Immature natural killer cell (primary cell): Measurements from ENCODE around the gene GFAP. TPM values are rescaled to one million over a fixed set of nuclear protein-coding genes. Genes with fewer than 3 reads are reported as not detected.

Source experiments
- DNase-seq, 3 donors: peaks; one replicate each; pipeline ENCODE4 v3.0.0; 2022; ENCODE audit warnings: mixed read lengths in 1 of 3
- H3K27ac Mint-ChIP-seq, 6 donors: one replicate each; pipeline ENCODE4 v1.8.0; 2020; ENCODE audit warnings: mixed read lengths in 6 of 6, mild to moderate bottlenecking in 5 of 6, inconsistent platforms in 4 of 6, moderate library complexity in 3 of 6
- H3K27me3 Mint-ChIP-seq, 3 donors: one replicate each; pipeline ENCODE4 v1.8.0; 2020 to 2021; ENCODE audit warnings: low read depth in 3 of 3, mild to moderate bottlenecking in 3 of 3, mixed read lengths in 3 of 3, moderate library complexity in 3 of 3, inconsistent platforms in 1 of 3
- H3K36me3 Mint-ChIP-seq, 3 donors: one replicate each; pipeline ENCODE4 v1.8.0; 2020; ENCODE audit warnings: mixed read lengths in 3 of 3, inconsistent platforms in 2 of 3, mild to moderate bottlenecking in 2 of 3
- H3K4me1 Mint-ChIP-seq, 2 donors: one replicate each; pipeline ENCODE4 v1.8.0; 2020; ENCODE audit warnings: inconsistent platforms in 2 of 2, mild to moderate bottlenecking in 2 of 2, mixed read lengths in 2 of 2, moderate library complexity in 1 of 2
- H3K4me3 Mint-ChIP-seq, 5 donors: one replicate each; pipeline ENCODE4 v1.8.0; 2020; ENCODE audit warnings: mild to moderate bottlenecking in 5 of 5, mixed read lengths in 5 of 5, inconsistent platforms in 3 of 5, moderate library complexity in 3 of 5
- H3K9me3 Mint-ChIP-seq, 6 donors: one replicate each; pipeline ENCODE4 v1.8.0; 2020; ENCODE audit warnings: mild to moderate bottlenecking in 6 of 6, mixed read lengths in 6 of 6, inconsistent platforms in 4 of 6, moderate library complexity in 3 of 6
- polyA plus RNA-seq, 3 donors: library from polyadenylated mRNA; unstranded; fragments of 300-500 nt; fragmentation: Illumina TruSeq; gene quantifications; one replicate each; pipeline ENCODE4 v1.2.3, GENCODE V29; 2021

Gene GFAP
- polyA plus RNA-seq, 3 donors from 2014 or later = 1.1 TPM; not detected in 2

GRCh38 chr17:44887971-44888954 lies 27.0 kb downstream of the GFAP start:
- Mint-ChIP-seq H3K9me3 (no peaks in the 10 kb centered on the region), H3K4me1 (peaks cover 7 to 12% of the 10 kb centered on the region in 2 donors), H3K27ac (no peak overlapping the region), H3K27me3 (peaks cover 0 to 1% (median 0%) of the 10 kb centered on the region in 3 donors), H3K4me3 (no peak overlapping the region), H3K36me3 (peaks cover 8 to 29% (median 14%) of the 10 kb centered on the region in 3 donors)
- DNase-seq = peak; percentile 28 to 53 (median 33)

DNA sequence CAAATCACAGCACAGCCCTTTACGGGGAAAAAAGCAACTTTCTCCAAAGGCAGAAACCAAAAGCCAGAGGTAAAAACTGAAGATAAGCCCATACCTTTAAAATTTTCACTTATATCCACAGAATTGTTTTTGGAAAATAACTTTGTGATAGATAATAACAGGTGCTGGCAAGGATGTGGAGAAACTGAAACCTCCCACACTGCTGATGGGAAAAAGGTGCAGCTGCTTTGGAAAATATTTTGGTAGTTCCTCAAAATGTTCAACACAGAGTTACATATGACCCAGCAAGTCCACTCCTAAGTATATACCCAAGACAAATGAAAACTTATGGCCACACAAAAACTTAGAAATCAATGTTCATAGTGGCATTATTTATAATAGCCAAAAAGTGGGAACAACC lies 28.3 kb downstream of the GFAP start:
- Mint-ChIP-seq H3K4me3 (peak overlapping the region in 2 of 5 donors; percentile 40 to 55), H3K36me3 (peaks cover 18 to 37% (median 23%) of the 10 kb centered on the region in 3 donors), H3K27ac (peak overlapping the region in 1 of 6 donors; percentile 3), H3K4me1 (peaks cover 7 to 12% of the 10 kb centered on the region in 2 donors), H3K9me3 (no peaks in the 10 kb centered on the region), H3K27me3 (peaks cover 0 to 1% (median 0%) of the 10 kb centered on the region in 3 donors)
- DNase-seq = no peak

DNA sequence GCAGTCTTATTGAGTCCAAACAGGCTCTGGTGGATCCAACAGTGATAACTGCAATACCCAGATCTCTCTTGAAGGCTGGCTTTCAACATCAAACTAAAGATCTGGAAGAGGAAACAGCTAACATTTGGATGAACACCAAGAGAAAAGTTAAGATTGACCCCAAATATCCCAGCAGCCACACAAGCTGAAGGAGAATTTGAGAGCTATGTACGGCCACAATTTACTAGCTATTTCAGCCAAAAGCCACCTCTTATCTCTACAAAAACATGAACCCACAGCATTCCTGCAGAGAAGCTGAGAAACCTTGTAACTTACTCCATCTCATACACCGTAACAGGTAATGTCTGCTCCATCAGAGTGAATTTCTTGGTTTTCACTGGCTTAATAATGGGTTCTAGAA lies 30.4 kb downstream of the GFAP start:
- Mint-ChIP-seq H3K27me3 (peaks cover 0 to 4% (median 4%) of the 10 kb centered on the region in 3 donors), H3K4me3 (no peak overlapping the region), H3K4me1 (peaks cover 0 to 9% of the 10 kb centered on the region in 2 donors), H3K36me3 (peaks cover 18 to 51% (median 35%) of the 10 kb centered on the region in 3 donors), H3K27ac (no peak overlapping the region), H3K9me3 (no peaks in the 10 kb centered on the region)
- DNase-seq = no peak

- H3K9me3 Mint-ChIP-seq = no peaks in the 10 kb centered on the region
- no peak overlapping the region for H3K4me3 Mint-ChIP-seq
- no peak overlapping the region for H3K27ac Mint-ChIP-seq
- DNase-seq = no peak
- peaks cover 31 to 59% (median 32%) of the 10 kb centered on the region in 3 donors for H3K36me3 Mint-ChIP-seq
- peaks cover 2 to 4% (median 4%) of the 10 kb centered on the region in 3 donors for H3K27me3 Mint-ChIP-seq
- peaks cover 0 to 2% of the 10 kb centered on the region in 2 donors for H3K4me1 Mint-ChIP-seq
Measured at GRCh38 chr17:44881145-44881544, 34.2 kb downstream of the GFAP start.

DNA sequence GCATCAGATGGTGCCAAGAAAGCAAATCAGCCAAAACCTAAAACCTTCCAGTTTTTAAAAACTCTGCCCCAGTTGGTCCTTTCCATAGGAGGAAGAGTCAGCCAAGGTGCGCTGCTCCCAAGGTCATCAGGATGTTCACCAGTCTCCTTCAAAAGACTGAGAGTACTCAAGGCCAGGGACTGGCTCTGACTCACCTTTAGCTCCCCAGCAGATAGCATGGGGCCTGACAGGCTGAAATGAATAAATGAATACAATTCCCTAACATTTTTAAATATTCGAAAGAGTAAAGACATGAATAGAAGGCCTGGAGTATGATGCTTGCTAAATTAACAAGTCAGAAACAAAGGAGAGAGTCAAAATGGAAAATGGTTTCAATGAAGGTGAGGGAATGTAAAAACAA lies 35.2 kb downstream of the GFAP start:
- no peak for DNase-seq
- Mint-ChIP-seq H3K27me3 (peaks cover 2 to 4% (median 3%) of the 10 kb centered on the region in 3 donors), H3K4me3 (no peak overlapping the region), H3K27ac (no peak overlapping the region), H3K36me3 (peaks cover 33 to 59% (median 36%) of the 10 kb centered on the region in 3 donors), H3K4me1 (no peaks in the 10 kb centered on the region), H3K9me3 (no peaks in the 10 kb centered on the region)

GRCh38 chr17:44879376-44879775 lies 35.9 kb downstream of the GFAP start:
- Mint-ChIP-seq H3K36me3 (peaks cover 31 to 53% (median 32%) of the 10 kb centered on the region in 3 donors), H3K4me3 (no peak overlapping the region), H3K27ac (no peak overlapping the region), H3K27me3 (peaks cover 2 to 4% (median 3%) of the 10 kb centered on the region in 3 donors), H3K4me1 (no peaks in the 10 kb centered on the region), H3K9me3 (no peaks in the 10 kb centered on the region)
- no peak for DNase-seq

DNA sequence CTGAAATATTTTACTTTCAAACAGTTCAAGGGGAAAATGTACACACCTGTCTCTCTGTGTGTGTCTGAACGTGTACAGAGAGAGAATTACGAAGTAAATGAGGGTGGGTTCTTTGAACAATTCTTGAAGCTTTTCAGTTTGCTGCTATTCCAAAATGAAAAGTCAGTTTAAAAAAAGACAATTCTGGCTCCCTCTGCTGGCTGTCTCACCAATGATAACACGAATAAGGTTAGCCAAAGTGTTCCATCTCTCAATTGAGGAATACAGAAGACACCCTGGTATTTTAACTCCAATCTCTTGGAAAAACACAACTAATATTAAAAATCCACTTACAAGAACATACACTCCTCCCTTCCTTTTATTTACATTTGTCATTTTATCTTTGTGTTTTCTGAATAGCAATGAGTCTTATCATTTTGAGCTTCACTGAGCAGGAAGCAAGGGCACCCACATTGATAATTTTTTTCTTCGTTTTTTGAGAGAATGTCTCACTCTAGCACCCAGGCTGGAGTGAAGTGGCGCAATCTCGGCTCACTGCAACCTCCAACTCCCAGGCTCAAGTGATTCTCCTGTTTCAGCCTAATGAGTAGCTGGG lies 36.6 kb downstream of the GFAP start:
- H3K4me3 Mint-ChIP-seq = no peak overlapping the region
- peaks cover 2 to 4% (median 3%) of the 10 kb centered on the region in 3 donors for H3K27me3 Mint-ChIP-seq
- no peaks in the 10 kb centered on the region for H3K4me1 Mint-ChIP-seq
- peak in 1 of 3 donors; percentile 13 for DNase-seq
- no peak overlapping the region for H3K27ac Mint-ChIP-seq
- H3K36me3 Mint-ChIP-seq = peaks cover 31 to 52% (median 35%) of the 10 kb centered on the region in 3 donors
- H3K9me3 Mint-ChIP-seq = no peaks in the 10 kb centered on the region

- no peak overlapping the region for H3K27ac Mint-ChIP-seq
- peaks cover 2 to 4% (median 3%) of the 10 kb centered on the region in 3 donors for H3K27me3 Mint-ChIP-seq
- DNase-seq = no peak
- no peaks in the 10 kb centered on the region for H3K9me3 Mint-ChIP-seq
- peaks cover 24 to 47% (median 26%) of the 10 kb centered on the region in 3 donors for H3K36me3 Mint-ChIP-seq
- no peaks in the 10 kb centered on the region for H3K4me1 Mint-ChIP-seq
- H3K4me3 Mint-ChIP-seq = no peak overlapping the region
Measured at GRCh38 chr17:44877121-44877520, 38.2 kb downstream of the GFAP start.

- H3K27me3 Mint-ChIP-seq = peaks cover 1 to 4% (median 2%) of the 10 kb centered on the region in 3 donors
- no peak overlapping the region for H3K27ac Mint-ChIP-seq
- H3K4me1 Mint-ChIP-seq = no peaks in the 10 kb centered on the region
- no peak for DNase-seq
- H3K36me3 Mint-ChIP-seq = peaks cover 25 to 44% (median 27%) of the 10 kb centered on the region in 3 donors
- H3K4me3 Mint-ChIP-seq = no peak overlapping the region
- no peaks in the 10 kb centered on the region for H3K9me3 Mint-ChIP-seq
Measured at GRCh38 chr17:44875761-44876160, 39.5 kb downstream of the GFAP start.

DNA sequence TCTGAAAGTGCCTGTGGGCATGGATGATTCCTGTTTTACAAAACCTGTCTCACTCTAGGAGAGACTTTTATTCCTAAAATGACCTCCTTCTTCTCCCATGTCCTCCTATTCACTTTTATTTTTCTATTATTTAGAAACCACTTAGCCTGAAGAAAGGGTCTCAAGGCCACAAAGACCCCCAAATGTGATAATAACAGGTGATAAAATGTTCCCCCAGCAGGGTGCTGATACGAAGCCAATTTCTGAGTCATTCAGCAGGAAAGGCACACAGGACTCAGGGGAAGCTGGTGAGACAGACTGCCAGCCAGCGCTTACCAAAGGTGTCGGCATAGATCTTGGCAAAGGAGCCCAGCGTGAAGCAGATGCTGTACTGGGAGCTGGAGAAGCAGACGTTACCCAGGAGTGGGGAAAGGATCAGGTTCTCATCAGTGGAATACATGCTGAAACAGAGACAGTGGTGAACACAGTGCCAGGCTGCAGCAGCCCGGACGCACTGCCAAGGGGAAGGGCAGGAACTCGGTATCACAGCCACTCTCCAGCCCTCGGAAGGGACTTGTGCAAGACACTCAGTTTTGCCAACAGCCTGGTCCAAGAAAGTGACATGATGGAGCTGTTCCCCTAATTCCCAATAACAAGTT lies 43.0 kb downstream of the GFAP start:
- peaks cover 0 to 1% (median 0%) of the 10 kb centered on the region in 3 donors for H3K27me3 Mint-ChIP-seq
- no peak overlapping the region for H3K27ac Mint-ChIP-seq
- DNase-seq = no peak
- H3K4me3 Mint-ChIP-seq = no peak overlapping the region
- H3K9me3 Mint-ChIP-seq = no peaks in the 10 kb centered on the region
- peaks cover 21 to 50% (median 33%) of the 10 kb centered on the region in 3 donors for H3K36me3 Mint-ChIP-seq
- no peaks in the 10 kb centered on the region for H3K4me1 Mint-ChIP-seq

DNA sequence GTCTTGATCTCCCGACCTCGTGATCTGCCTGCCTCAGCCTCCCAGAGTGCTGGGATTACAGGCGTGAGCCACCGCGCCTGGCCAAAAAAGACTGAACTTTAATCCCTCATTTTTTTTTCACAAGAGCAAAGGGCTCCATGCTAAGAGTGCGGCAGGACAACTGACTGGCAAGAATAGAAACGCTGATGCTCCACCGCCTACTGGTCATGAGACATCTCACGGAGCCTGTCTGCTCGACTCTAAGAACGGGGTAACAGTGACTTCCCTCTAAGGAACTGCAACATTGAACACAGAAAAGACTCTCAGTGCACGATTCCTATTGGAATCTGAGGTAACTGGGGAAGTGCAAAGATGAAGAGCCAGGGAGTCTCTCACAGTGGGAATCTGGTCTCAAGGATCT lies 43.7 kb downstream of the GFAP start:
- H3K9me3 Mint-ChIP-seq = no peaks in the 10 kb centered on the region
- H3K4me3 Mint-ChIP-seq = no peak overlapping the region
- DNase-seq = no peak
- H3K4me1 Mint-ChIP-seq = no peaks in the 10 kb centered on the region
- H3K27ac Mint-ChIP-seq = no peak overlapping the region
- peaks cover 21 to 47% (median 33%) of the 10 kb centered on the region in 3 donors for H3K36me3 Mint-ChIP-seq
- H3K27me3 Mint-ChIP-seq = peaks cover 0 to 1% (median 0%) of the 10 kb centered on the region in 3 donors

DNA sequence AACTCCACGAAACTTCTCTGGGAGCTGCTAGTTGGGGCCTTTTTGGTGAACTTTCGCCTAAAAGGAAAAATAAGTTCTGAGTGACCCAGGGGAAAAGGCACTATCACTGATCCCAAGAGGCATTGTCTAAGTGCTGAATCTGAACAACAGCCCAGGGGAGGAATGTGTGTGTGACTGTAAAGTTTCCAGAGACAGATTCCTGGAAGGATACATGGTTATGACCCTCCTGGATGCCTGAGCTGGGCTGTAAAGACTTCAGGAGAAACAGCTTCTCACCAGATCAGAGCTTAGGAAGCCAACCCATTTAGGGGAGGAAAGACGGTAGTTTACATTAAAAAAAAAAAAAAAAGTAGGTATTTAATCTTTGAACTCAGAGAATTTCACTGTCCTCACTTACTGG lies 47.5 kb downstream of the GFAP start:
- no peak overlapping the region for H3K27ac Mint-ChIP-seq
- H3K4me3 Mint-ChIP-seq = no peak overlapping the region
- H3K36me3 Mint-ChIP-seq = peaks cover 22 to 56% (median 27%) of the 10 kb centered on the region in 3 donors
- H3K27me3 Mint-ChIP-seq = peaks cover 0 to 2% (median 1%) of the 10 kb centered on the region in 3 donors
- no peaks in the 10 kb centered on the region for H3K9me3 Mint-ChIP-seq
- H3K4me1 Mint-ChIP-seq = no peaks in the 10 kb centered on the region
- DNase-seq = no peak

DNA sequence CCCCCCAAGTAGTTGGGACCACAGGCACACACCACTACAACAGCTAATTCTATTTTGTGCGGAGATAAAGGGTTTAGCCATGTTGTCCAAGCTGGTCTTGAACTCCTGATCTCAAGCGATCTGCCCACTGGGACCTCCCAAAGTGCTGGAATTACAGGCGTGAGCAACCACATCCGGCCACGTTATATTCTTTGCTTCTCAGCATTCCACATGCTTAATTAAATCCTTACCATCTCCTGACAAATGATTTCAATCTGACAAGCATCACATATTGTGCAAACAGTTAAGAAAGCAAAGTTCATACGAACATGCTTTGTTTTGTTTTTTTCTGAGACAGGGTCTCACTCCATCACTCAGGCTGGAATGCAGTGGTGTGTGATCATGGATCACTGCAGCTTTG lies 49.4 kb downstream of the GFAP start:
- H3K27ac Mint-ChIP-seq = no peak overlapping the region
- peaks cover 17 to 52% (median 27%) of the 10 kb centered on the region in 3 donors for H3K36me3 Mint-ChIP-seq
- no peak overlapping the region for H3K4me3 Mint-ChIP-seq

More for the DNA sequence above, 49.4 kb downstream of the GFAP start:
- Mint-ChIP-seq H3K9me3 (no peaks in the 10 kb centered on the region), H3K4me1 (no peaks in the 10 kb centered on the region), H3K27me3 (peaks cover 0 to 2% (median 1%) of the 10 kb centered on the region in 3 donors)
- DNase-seq = no peak
